Measurements from ENCODE around the gene ZNF385B.

Gene ZNF385B

DNA sequence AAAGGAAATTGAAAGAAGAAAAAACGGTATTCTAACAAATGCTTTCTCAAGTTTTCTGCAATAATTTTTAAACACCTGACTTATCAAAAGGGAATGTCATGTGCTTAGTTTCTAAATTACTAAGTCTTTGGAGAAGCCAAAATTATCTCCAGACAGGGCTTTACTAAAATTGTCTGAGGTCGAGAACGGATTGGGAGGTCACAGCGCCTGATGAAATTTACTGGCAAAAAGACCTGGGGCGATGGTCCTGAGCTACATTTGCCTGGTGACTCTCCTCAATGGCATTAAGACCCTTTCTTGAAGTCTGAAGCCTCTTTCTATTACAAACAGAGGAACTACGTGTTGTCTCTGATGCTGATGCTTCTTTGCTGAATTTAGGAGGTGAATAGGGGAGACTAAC lies 305.0 kb downstream of the ZNF385B start:
- no peak for DNase-seq (ENCODE audit: low read depth in 2 of 3, low spot score in 2 of 3)

DNA sequence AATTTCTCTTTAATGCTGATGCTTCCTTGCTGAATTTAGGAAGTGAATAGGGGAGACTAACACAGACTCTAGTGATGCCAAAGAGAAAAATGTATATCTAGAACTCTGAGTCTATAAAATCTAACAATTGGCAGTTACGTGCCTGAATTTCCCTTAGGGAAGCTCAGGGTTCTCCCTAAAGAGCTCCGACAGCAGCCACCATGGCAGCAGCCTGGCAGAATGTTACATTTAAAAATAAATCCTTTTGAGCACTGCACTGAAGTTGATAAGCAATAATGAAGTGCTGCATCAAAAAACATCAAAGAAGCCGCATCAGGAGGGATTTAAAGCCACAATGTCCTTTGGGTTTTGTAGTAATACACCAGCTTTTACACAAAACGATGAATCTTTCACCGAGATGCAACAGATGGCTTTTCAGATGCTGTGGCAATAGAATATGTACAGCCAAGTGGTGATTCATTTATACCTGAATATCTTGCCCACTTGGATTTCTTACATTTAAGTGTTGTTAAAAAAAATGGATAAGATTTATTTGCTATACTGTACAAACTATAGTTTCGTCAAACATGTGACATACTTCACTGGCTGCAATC lies 305.6 kb downstream of the ZNF385B start:
- no peak for DNase-seq (ENCODE audit: low read depth in 2 of 3, low spot score in 2 of 3)

DNA sequence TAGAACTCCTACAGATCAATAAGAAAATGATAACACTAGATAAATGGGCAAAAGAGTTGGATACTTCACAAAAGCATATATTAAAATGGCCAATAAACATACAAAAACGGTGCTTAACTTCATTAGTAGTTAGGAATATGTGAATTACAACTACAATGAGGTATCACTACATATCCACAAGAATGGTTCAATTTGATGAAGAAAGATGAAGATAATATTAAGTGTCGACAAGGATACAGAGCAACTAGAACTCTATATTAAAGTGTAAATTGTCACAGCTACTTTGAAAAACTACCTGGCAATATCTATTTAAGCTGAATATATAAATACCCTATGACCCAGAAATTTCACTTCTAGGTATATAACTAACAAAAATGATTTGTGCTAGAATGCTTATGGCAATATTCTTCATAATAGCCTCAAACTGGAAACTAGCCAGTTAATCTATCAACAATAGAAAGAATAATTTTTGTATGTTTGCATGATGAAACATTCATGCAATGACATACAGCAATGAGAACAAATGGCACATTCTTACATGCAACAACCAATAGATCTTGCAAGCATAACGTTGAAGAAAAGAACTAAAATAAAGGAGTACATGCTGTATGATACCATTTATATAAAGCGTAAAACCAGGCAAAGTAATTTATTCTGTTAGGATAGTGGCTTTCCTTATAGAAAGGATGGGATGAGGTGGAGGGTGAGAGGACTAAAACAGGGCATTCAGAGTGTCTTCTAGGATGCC lies 306.6 kb downstream of the ZNF385B start:
- DNase-seq (ENCODE audit: low read depth in 2 of 3, low spot score in 2 of 3): no peak

DNA sequence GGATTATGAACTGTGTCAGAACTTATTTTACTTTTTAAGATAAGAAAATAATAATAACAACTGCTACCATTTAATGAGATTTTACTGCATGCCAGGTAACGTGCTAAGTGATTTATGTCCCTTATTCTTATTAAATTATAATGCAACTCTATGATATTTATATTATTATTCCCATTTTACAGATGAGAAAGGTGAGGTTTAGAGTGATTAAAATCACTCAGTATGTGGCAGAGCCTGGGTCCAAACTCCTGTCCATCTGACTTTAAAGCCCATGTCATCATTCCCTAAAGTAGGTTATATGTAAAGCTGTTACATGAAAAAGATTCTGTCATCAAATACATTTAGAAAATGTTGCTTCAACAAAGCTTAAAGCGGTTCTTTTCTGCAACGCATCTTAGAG lies 308.0 kb downstream of the ZNF385B start:
- DNase-seq (ENCODE audit: low read depth in 2 of 3, low spot score in 2 of 3): no peak

- no peak for DNase-seq (ENCODE audit: low read depth in 2 of 3, low spot score in 2 of 3)
Observed at GRCh38 chr2:179551539-179552045, 309.8 kb downstream of the ZNF385B start.

DNA sequence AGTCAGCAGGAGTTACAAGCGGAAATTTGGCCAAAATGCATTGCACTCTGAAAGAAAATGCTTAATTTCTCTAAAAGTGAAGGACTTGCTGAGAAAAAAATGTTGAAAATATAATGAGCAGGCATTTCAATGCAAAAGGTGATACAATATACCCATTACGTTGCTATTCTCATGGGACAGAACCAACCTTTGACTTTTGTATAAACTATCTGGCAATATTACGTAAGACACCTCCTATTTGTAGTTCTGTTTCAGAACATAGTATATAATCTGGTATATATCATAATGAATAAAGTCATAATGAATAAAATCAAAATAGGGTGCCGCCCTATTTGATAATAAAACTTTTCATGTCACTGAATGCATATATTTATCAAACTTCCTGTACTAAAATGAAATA lies 310.6 kb downstream of the ZNF385B start:
- no peak for DNase-seq (ENCODE audit: low read depth in 2 of 3, low spot score in 2 of 3)

GRCh38 chr2:179550214-179550613 lies 311.2 kb downstream of the ZNF385B start:
- no peak for DNase-seq (ENCODE audit: low read depth in 2 of 3, low spot score in 2 of 3)

- no peak for DNase-seq (ENCODE audit: low read depth in 2 of 3, low spot score in 2 of 3)
Observed at GRCh38 chr2:179546656-179547055, 314.8 kb downstream of the ZNF385B start.

- DNase-seq (ENCODE audit: low read depth in 2 of 3, low spot score in 2 of 3): no peak
Observed at GRCh38 chr2:179545024-179545423, 316.4 kb downstream of the ZNF385B start.

- no peak for DNase-seq (ENCODE audit: low read depth in 2 of 3, low spot score in 2 of 3)
Observed at GRCh38 chr2:179543361-179543901, 318.0 kb downstream of the ZNF385B start.

- DNase-seq (ENCODE audit: low read depth in 2 of 3, low spot score in 2 of 3): no peak
Observed at GRCh38 chr2:179541586-179541985, 319.8 kb downstream of the ZNF385B start.

DNA sequence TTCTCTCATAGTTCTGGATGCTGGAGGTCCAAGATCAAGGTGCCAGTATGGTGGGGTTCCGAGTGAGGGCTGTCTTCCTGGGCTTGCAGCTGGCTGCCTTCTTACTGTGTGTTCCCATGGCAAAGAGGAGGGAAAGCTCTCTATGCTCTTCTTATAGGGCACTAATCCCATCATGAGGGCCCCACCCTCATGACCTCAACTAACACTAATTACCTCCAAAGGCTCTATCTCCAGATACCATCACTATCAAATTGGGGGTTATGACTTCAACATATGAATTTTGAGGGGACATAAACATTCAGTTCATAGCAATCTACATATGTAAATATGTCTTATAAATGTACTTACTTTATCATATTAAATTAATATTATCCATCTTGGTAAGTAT lies 322.3 kb downstream of the ZNF385B start:
- no peak for DNase-seq (ENCODE audit: low read depth in 2 of 3, low spot score in 2 of 3)

GRCh38 chr2:179538406-179539123 lies 322.8 kb downstream of the ZNF385B start:
- no peak for DNase-seq (ENCODE audit: low read depth in 2 of 3, low spot score in 2 of 3)

- no peak for DNase-seq (ENCODE audit: low read depth in 2 of 3, low spot score in 2 of 3)
Observed at GRCh38 chr2:179536185-179536584, 325.2 kb downstream of the ZNF385B start.

GRCh38 chr2:179533875-179534274 lies 327.5 kb downstream of the ZNF385B start:
- no peak for DNase-seq (ENCODE audit: low read depth in 2 of 3, low spot score in 2 of 3)

DNA sequence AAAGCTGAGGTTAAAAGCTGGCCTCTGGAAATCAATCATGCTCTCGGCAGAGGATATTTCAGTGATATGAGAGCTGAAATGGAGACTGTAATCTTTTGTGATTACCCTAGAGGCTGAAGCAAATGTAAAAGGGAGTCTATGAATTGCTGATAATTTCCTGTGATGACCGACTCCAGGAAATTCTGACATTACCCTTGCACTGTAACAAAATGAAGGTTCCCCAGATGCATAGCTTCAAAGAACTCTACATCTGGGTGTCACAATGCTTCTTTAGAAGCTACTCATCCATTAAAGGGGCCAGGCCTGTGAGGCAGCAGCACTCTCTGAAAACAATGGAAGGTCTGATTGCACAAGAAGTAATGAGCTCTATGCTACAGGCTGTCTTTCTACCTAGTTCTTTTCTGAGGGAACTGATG lies 328.5 kb downstream of the ZNF385B start:
- no peak for DNase-seq (ENCODE audit: low read depth in 2 of 3, low spot score in 2 of 3)

DNA sequence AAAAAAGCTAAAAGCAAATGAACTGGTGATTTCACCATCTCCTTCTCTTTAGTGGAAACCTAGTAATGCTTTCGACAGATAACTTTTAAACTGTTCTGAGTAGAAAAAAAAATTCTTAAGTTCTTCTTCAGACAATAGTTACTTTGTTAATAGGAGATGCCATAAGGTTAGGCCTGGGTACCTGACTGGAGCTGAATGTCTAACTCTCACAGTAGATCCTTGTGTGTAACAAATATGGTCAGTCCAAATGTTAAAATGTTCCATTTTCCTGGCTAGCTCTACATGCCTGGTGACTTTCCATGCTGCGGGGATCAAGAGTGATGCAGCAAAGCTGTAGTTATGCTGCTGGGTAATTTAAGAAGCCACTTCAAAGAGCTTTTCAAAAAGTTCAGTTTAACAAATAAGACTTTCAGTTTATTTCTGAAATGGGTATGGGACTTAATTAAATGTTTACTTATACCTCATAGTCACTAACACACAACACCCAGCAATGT lies 332.8 kb downstream of the ZNF385B start:
- DNase-seq (ENCODE audit: low read depth in 2 of 3, low spot score in 2 of 3): no peak

DNA sequence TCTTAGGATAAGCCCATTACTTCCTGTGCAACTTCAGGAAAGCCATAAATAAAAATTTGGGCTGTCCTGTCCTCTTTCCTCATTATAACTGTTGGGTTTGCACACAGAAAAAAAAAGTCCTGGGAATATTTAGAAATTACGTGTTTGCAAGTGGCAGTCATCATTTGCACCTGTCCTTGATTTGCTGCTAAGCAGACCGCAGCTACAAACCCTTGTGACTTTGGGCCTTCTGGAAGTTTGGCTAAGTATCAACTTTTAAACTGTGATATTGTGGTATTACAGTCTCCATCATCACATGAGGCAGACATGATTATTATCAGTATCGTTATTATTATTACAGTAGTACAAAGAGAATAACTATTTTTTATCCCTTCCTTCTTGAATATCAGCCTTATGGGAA lies 336.1 kb downstream of the ZNF385B start:
- DNase-seq (ENCODE audit: low read depth in 2 of 3, low spot score in 2 of 3): no peak

GRCh38 chr2:179524809-179525339 lies 336.5 kb downstream of the ZNF385B start:
- DNase-seq (ENCODE audit: low read depth in 2 of 3, low spot score in 2 of 3): no peak

DNA sequence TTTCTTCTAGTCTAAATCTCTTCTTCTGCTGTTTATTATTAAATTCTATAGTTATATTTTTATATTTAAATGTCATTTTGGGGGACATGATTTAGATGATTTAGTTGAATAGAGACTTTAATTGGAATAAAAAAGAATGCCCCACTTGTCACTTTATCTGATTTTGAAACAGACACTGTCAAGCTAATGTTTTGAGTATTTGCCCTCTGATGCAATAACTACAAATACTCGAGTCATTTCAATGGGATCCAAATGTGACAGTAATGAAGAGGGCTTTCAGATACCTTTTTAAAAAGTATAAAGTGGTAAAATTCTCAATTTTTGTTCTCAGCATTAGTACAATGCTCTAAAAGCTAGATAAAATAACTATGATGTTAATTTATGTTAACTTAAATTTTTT lies 339.5 kb downstream of the ZNF385B start:
- no peak for DNase-seq (ENCODE audit: low read depth in 2 of 3, low spot score in 2 of 3)

DNA sequence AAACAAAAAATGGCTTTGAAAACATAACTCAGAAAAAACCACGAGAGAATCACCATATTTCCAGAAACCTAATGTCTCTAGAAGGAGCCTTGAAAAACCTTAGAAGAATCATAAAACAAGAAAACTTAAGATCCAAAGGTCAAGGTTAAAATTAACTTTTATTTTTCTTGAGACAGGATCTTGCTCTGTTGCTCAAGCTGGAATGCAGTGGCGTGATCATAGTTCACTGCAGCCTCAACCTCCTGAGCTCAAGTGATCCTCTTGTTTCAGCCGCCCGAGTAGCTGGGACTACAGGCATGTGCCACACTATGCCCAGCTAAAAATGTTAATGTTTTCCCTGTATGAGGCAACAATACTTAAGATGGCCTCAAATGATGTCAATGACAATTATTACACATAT lies 342.6 kb downstream of the ZNF385B start:
- DNase-seq (ENCODE audit: low read depth in 2 of 3, low spot score in 2 of 3): no peak

All from activated CD8-positive, alpha-beta memory T cell treated with anti-CD3 and anti-CD28 coated beads for 48 hours (primary cell).